ENCODE data around the gene CAMK2N1. TPM values are rescaled to one million over a fixed set of nuclear protein-coding genes. Genes with fewer than 3 reads are reported as not detected.

CAMK2N1 gene
- total RNA-seq, 1 experiment from 2014 or later = 51.2 TPM

- Histone ChIP-seq H3F3A (ENCODE audit: low read length, unreplicated experiment) (no peaks in the 10 kb centered on the region), H2AFZ (ENCODE audit: low read length) (no peak overlapping the region), H3K9ac (ENCODE audit: low read length) (no peak overlapping the region), H3K9me3 (ENCODE audit: low read length) (no peaks in the 10 kb centered on the region), H3K4me2 (ENCODE audit: low read length) (peak overlapping the region; percentile 58), H4K20me1 (ENCODE audit: low read length) (no peaks in the 10 kb centered on the region), H3K4me3 (ENCODE audit: low read length) (no peak overlapping the region), H3K9me2 (replicated peaks; ENCODE audit: low read length) (no peaks in the 10 kb centered on the region), H3K4me1 (ENCODE audit: insufficient read depth, low read length) (peaks cover 5% of the 10 kb centered on the region; the same call in 1 of the 2 replicates), H3K79me2 (ENCODE audit: low read length) (no peaks in the 10 kb centered on the region), H3K36me3 (ENCODE audit: low read depth, low read length) (no peaks in the 10 kb centered on the region), H3K27me3 (ENCODE audit: low read length) (no peaks in the 10 kb centered on the region), H3K27ac (ENCODE audit: low read length) (no peak overlapping the region)
- ChIA-PET CTCF (interaction anchor here (0.6 kb wide), 1 partner anchor 159 kb away, joined by 4 read pairs; no protein-coding TSS in a partner anchor), POLR2A (ENCODE audit: unreplicated experiment) (no interaction called here)
- no peak for ATAC-seq
- DNase-seq = peak; percentile 24
- no TSS peak for BruUV-seq (replicated peaks)
- TF ChIP-seq CTCF (conservative IDR thresholded peaks at IDR 0.05; ENCODE audit: low read depth, low read length) (no peak), EZH2phosphoT487 (IDR thresholded peaks at IDR 0.05; ENCODE audit: borderline replicate concordance, low read length) (no peak)
- intact Hi-C loops (cut with micrococcal nuclease) = no loop called here
Observed at GRCh38 chr1:20470194-20470593, 15.8 kb downstream of the CAMK2N1 start.

DNA sequence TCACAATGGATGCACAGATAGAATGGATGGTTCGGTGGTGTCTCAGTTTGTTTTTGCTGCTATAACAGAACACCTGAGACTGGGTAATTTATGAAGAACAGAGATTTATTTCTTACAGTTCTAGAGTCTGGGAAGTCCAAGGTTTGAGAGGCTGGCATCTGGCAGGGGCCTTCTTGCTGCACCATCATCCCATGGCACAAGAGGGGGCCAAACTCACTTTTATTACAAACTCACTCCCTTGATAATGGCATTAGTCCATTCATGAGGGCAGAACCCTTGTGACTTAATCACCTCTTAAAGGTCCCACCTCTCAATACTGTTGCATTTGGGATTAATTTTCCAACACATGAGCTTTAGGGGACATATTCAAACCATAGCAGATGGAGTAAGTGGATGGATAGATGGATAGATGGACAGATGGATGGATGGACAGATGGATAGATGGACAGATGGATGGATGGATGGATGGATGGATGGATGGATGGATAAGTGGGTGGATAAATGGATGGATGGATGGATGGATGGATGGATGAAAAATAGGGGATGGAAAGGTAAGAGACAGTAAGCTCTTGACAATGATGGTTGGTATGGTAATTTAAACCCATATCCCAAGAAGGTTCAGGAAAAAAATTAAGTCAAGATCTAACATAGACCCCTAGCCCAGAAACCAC, 16.5 kb downstream of the CAMK2N1 start:
- no peak for DNase-seq
- H3F3A ChIP-seq (ENCODE audit: low read length, unreplicated experiment) = no peaks in the 10 kb centered on the region
- H4K20me1 ChIP-seq (ENCODE audit: low read length) = no peaks in the 10 kb centered on the region
- no peak overlapping the region for H3K9ac ChIP-seq (ENCODE audit: low read length)
- no peak overlapping the region for H3K4me3 ChIP-seq (ENCODE audit: low read length)
- H3K27ac ChIP-seq (ENCODE audit: low read length) = no peak overlapping the region
- no peaks in the 10 kb centered on the region for H3K79me2 ChIP-seq (ENCODE audit: low read length)
- no peaks in the 10 kb centered on the region for H3K9me3 ChIP-seq (ENCODE audit: low read length)
- ChIA-PET POLR2A (ENCODE audit: unreplicated experiment) (no interaction called here), CTCF (no interaction called here)
- H3K4me2 ChIP-seq (ENCODE audit: low read length) = no peak overlapping the region
- no peak for ATAC-seq
- intact Hi-C loops (cut with micrococcal nuclease) = no loop called here
- no peaks in the 10 kb centered on the region for H3K27me3 ChIP-seq (ENCODE audit: low read length)
- no peaks in the 10 kb centered on the region for H3K9me2 ChIP-seq (replicated peaks; ENCODE audit: low read length)
- no peak; the same call in 1 of the 2 replicates for TF ChIP-seq CTCF (conservative IDR thresholded peaks at IDR 0.05; ENCODE audit: low read depth, low read length)
- no peak for TF ChIP-seq EZH2 (IDR thresholded peaks at IDR 0.05; ENCODE audit: low read length, unreplicated experiment)
- TF ChIP-seq EZH2phosphoT487 (IDR thresholded peaks at IDR 0.05; ENCODE audit: borderline replicate concordance, low read length) = no peak
- no peaks in the 10 kb centered on the region for H3K36me3 ChIP-seq (ENCODE audit: low read depth, low read length)
- peaks cover 5% of the 10 kb centered on the region; the same call in 1 of the 2 replicates for H3K4me1 ChIP-seq (ENCODE audit: insufficient read depth, low read length)
- no peak overlapping the region for H2AFZ ChIP-seq (ENCODE audit: low read length)
- no TSS peak for BruUV-seq (replicated peaks)

DNA sequence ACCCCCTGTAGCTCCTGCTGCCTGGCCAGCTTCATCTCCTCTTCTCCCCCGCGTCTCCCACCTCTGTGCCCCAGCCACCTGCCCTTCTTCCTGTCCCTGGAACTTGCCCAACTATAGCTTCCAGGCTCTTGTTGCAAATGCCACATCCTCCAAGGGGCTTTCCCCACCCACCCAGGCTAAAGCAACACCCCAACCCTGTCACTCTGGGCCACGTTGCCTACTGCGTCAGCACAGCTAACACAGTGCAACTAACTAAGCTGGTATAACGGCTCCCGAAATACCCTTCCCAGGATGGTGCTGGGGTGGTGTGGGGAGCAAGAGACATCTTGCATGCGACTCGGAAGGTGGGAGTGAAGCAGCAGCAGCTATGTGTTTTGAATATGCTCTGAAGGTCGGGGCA, 19.7 kb downstream of the CAMK2N1 start:
- Histone ChIP-seq H3K9me3 (ENCODE audit: low read length) (no peaks in the 10 kb centered on the region), H3K9ac (ENCODE audit: low read length) (no peak overlapping the region), H3K4me1 (ENCODE audit: insufficient read depth, low read length) (peaks cover 5% of the 10 kb centered on the region; the same call in 1 of the 2 replicates), H3K27ac (ENCODE audit: low read length) (no peak overlapping the region), H3K36me3 (ENCODE audit: low read depth, low read length) (no peaks in the 10 kb centered on the region), H3K27me3 (ENCODE audit: low read length) (no peaks in the 10 kb centered on the region), H2AFZ (ENCODE audit: low read length) (no peak overlapping the region), H4K20me1 (ENCODE audit: low read length) (no peaks in the 10 kb centered on the region), H3K4me2 (ENCODE audit: low read length) (no peak overlapping the region), H3K79me2 (ENCODE audit: low read length) (no peaks in the 10 kb centered on the region), H3K4me3 (ENCODE audit: low read length) (no peak overlapping the region), H3F3A (ENCODE audit: low read length, unreplicated experiment) (no peaks in the 10 kb centered on the region), H3K9me2 (replicated peaks; ENCODE audit: low read length) (no peaks in the 10 kb centered on the region)
- POLR2A ChIA-PET (ENCODE audit: unreplicated experiment) = no interaction called here
- no TSS peak for BruUV-seq (replicated peaks)
- CTCF ChIA-PET = no interaction called here
- intact Hi-C loops (cut with micrococcal nuclease) = no loop called here
- DNase-seq (no peak), ATAC-seq (no peak)
- TF ChIP-seq CTCF (conservative IDR thresholded peaks at IDR 0.05; ENCODE audit: low read depth, low read length) (no peak), EZH2 (IDR thresholded peaks at IDR 0.05; ENCODE audit: low read length, unreplicated experiment) (no peak), EZH2phosphoT487 (IDR thresholded peaks at IDR 0.05; ENCODE audit: borderline replicate concordance, low read length) (no peak)
